H1 (cell line): ENCODE data around the gene TNPO3. TPM values are rescaled to one million over a fixed set of nuclear protein-coding genes. Genes with fewer than 3 reads are reported as not detected.

ENCODE experiments used
- CTCF ChIA-PET: fragments of 300-600 bp; sonication (Branson Sonifier 250); formaldehyde crosslinking; loops from one replicate; lab custom pipeline; 2021; ENCODE audit not compliant: partially characterized antibody; lab: Charles Lee
- POLR2A ChIA-PET: fragments of 300-600 bp; sonication (Branson Sonifier 250); formaldehyde crosslinking; loops from one replicate; lab custom pipeline; 2021; ENCODE audit warnings: inconsistent platforms; ENCODE audit not compliant: partially characterized antibody; lab: Charles Lee
- DNase-seq, 2 experiments: peaks; one replicate each; pipeline versions ENCODE4 v3.0.0 to v3.0.0-alpha.2; 2010 to 2022; ENCODE audit warnings: low spot score in 2 of 2, low read depth in 1 of 2, mixed read lengths in 1 of 2
- FAIRE-seq: peaks from 2 replicates; lab custom pipeline; 2011; peaks lifted over from hg19 to GRCh38; lab: Jason Lieb, UNC
- H2AFZ ChIP-seq: 2 replicates; pipeline ENCODE4 v1.8.1; 2012; ENCODE audit warnings: low read length, inconsistent platforms
- H2AK5ac ChIP-seq: 2 replicates; pipeline ENCODE4 v1.6.1; 2013; ENCODE audit warnings: low read depth, low read length
- H2BK120ac ChIP-seq: replicated peaks from 2 replicates; pipeline ENCODE3; 2013; ENCODE audit warnings: low read depth, low read length, inconsistent platforms
- H2BK12ac ChIP-seq: 2 replicates; pipeline ENCODE4 v1.6.1; 2013; ENCODE audit warnings: low read depth, low read length
- H2BK15ac ChIP-seq: 2 replicates; pipeline ENCODE4 v1.6.1; 2013; ENCODE audit warnings: low read length
- H2BK20ac ChIP-seq: 2 replicates; pipeline ENCODE4 v1.6.1; 2013; ENCODE audit warnings: low read length
- H2BK5ac ChIP-seq: 2 replicates; pipeline ENCODE4 v1.6.1; 2013; ENCODE audit warnings: low read depth, low read length
- H3K14ac ChIP-seq: 2 replicates; pipeline ENCODE4 v1.6.1; 2013; ENCODE audit warnings: inconsistent platforms; ENCODE audit not compliant: insufficient read length
- H3K18ac ChIP-seq: 2 replicates; pipeline ENCODE4 v1.6.1; 2013; ENCODE audit warnings: low read length; ENCODE audit errors: extremely low read depth
- H3K23ac ChIP-seq: 2 replicates; pipeline ENCODE4 v1.6.1; 2013; ENCODE audit warnings: inconsistent platforms; ENCODE audit not compliant: insufficient read length
- H3K23me2 ChIP-seq: 2 replicates; pipeline ENCODE4 v1.6.1; 2013; ENCODE audit warnings: low read depth, low read length
- H3K27ac ChIP-seq: 2 replicates; pipeline ENCODE4 v1.6.1; 2011; ENCODE audit warnings: low read depth, low read length, inconsistent platforms
- H3K27me3 ChIP-seq, 4 experiments: replicated peaks in 1 of 4; 1 replicate in 1 of 4; 2 replicates in 3 of 4; pipeline versions ENCODE4 v1.6.1 to v1.8.1; 2011 to 2013; ENCODE audit warnings: low read length in 3 of 4, mild to moderate bottlenecking in 3 of 4, inconsistent platforms in 2 of 4, mixed read lengths in 2 of 4, moderate library complexity in 1 of 4; ENCODE audit not compliant: control insufficient read depth in 3 of 4, insufficient read depth in 3 of 4; ENCODE audit errors: extremely low read depth in 1 of 4
- H3K36me3 ChIP-seq, 4 experiments: 2 replicates each; pipeline versions ENCODE4 v1.6.1 to v1.8.1; 2011 to 2013; ENCODE audit warnings: mild to moderate bottlenecking in 4 of 4, low read length in 3 of 4, moderate library complexity in 2 of 4, control low read depth in 1 of 4, inconsistent platforms in 1 of 4; ENCODE audit not compliant: insufficient read depth in 4 of 4, control insufficient read depth in 2 of 4
- H3K4ac ChIP-seq: replicated peaks from 2 replicates; pipeline ENCODE3; 2013; ENCODE audit warnings: low read length, low read depth, mixed read lengths, inconsistent platforms; ENCODE audit not compliant: insufficient read length
- H3K4me1 ChIP-seq, 4 experiments: replicated peaks in 1 of 4; 1 replicate in 1 of 4; 2 replicates in 3 of 4; pipeline versions ENCODE4 v1.6.1 to v1.8.1; 2011 to 2013; ENCODE audit warnings: low read length in 3 of 4, inconsistent platforms in 2 of 4, mixed read lengths in 1 of 4; ENCODE audit not compliant: insufficient read depth in 4 of 4, control insufficient read depth in 3 of 4
- H3K4me2 ChIP-seq, 2 experiments: 2 replicates each; pipeline versions ENCODE4 v1.6.1 to v1.8.1; 2011 to 2013; ENCODE audit warnings: low read depth in 2 of 2, low read length in 2 of 2, control low read depth in 1 of 2, inconsistent platforms in 1 of 2, mild to moderate bottlenecking in 1 of 2; ENCODE audit not compliant: insufficient read depth in 1 of 2
- H3K4me3 ChIP-seq, 4 experiments: fragments of 200-600, 300-600 bp in 1 of 4; sonication (generic), shearing (Covaris generic), sonication (Bioruptor Twin) in 1 of 4; 2 replicates each; pipeline versions ENCODE4 v1.5.1 to v1.8.1; 2011 to 2016; ENCODE audit warnings: low read length in 4 of 4, low read depth in 3 of 4, control low read depth in 2 of 4, inconsistent platforms in 2 of 4, mild to moderate bottlenecking in 2 of 4, mixed read lengths in 1 of 4, moderate library complexity in 1 of 4; ENCODE audit not compliant: insufficient read depth in 2 of 4; ENCODE audit errors: extremely low read depth in 1 of 4
- H3K56ac ChIP-seq: replicated peaks from 2 replicates; pipeline ENCODE3; 2013; ENCODE audit warnings: low read depth, mild to moderate bottlenecking, mixed read lengths, low read length, inconsistent platforms; ENCODE audit not compliant: insufficient read length
- H3K79me1 ChIP-seq: 2 replicates; pipeline ENCODE4 v1.6.1; 2013; ENCODE audit warnings: low read depth, low read length, control low read depth
- H3K79me2 ChIP-seq, 2 experiments: 2 replicates each; pipeline versions ENCODE4 v1.6.1 to v1.8.1; 2012 to 2013; ENCODE audit warnings: low read length in 2 of 2, mild to moderate bottlenecking in 2 of 2, inconsistent platforms in 1 of 2; ENCODE audit not compliant: insufficient read depth in 2 of 2, control insufficient read depth in 1 of 2
- H3K9ac ChIP-seq, 4 experiments: replicated peaks in 1 of 4; 1 replicate in 1 of 4; 2 replicates in 3 of 4; pipeline versions ENCODE4 v1.6.1 to v1.8.1; 2011 to 2013; ENCODE audit warnings: low read depth in 3 of 4, low read length in 3 of 4, control low read depth in 2 of 4, mild to moderate bottlenecking in 2 of 4, moderate library complexity in 2 of 4, inconsistent platforms in 1 of 4; ENCODE audit errors: extremely low read depth in 1 of 4
- H3K9me3 ChIP-seq, 2 experiments: 2 replicates each; pipeline versions ENCODE4 v1.6.1 to v1.8.1; 2012 to 2013; ENCODE audit warnings: mild to moderate bottlenecking in 2 of 2, moderate library complexity in 2 of 2, control low read depth in 1 of 2, inconsistent platforms in 1 of 2, low read depth in 1 of 2, low read length in 1 of 2, mixed read lengths in 1 of 2; ENCODE audit not compliant: insufficient read depth in 2 of 2
- H4K20me1 ChIP-seq, 2 experiments: replicated peaks in 1 of 2; 2 replicates each; pipeline versions ENCODE3 to v1.8.1; 2011 to 2013; ENCODE audit warnings: inconsistent platforms in 2 of 2, low read length in 2 of 2, mild to moderate bottlenecking in 1 of 2; ENCODE audit not compliant: insufficient read depth in 2 of 2, control insufficient read depth in 1 of 2
- H4K5ac ChIP-seq: 2 replicates; pipeline ENCODE4 v1.6.1; 2013; ENCODE audit warnings: low read length, low read depth, mixed read lengths, inconsistent platforms; ENCODE audit not compliant: insufficient read length
- H4K8ac ChIP-seq: 2 replicates; pipeline ENCODE4 v1.8.0; 2013; ENCODE audit warnings: mild to moderate bottlenecking, moderate library complexity, low read length, inconsistent platforms; ENCODE audit not compliant: insufficient read depth; ENCODE audit errors: extremely low read depth
- H4K91ac ChIP-seq: replicated peaks from 2 replicates; pipeline ENCODE3; 2013; ENCODE audit warnings: low read length, mixed read lengths, inconsistent platforms; ENCODE audit not compliant: insufficient read length
- CHD1 ChIP-seq: IDR thresholded peaks from 2 replicates; pipeline ENCODE4 v1.6.1; 2012; ENCODE audit warnings: low read depth, low read length, improper control_type of control experiment
- SUZ12 ChIP-seq: fragments of 200-600 bp; sonication (generic); IDR thresholded peaks from 2 replicates; pipeline ENCODE4 v1.6.1; 2012; ENCODE audit warnings: mild to moderate bottlenecking, inconsistent platforms, low read length, moderate library complexity, mixed read lengths
- WGBS, 2 experiments: shearing (Covaris generic) in 1 of 2; methylation state at CpG; one replicate each; pipeline versions ENCODE4 v1.1.6 to v1.1.7; 2013 to 2015; ENCODE audit warnings: low lambda C conversion rate in 2 of 2, mixed read lengths in 2 of 2, inconsistent platforms in 1 of 2, low coverage in 1 of 2, missing lambda C conversion rate in 1 of 2; ENCODE audit not compliant: insufficient replicate concordance in 2 of 2, insufficient coverage in 1 of 2, insufficient read length in 1 of 2; ENCODE audit errors: extremely low coverage in 1 of 2, missing lambda C conversion rate in 1 of 2; 5-methylcytosine and 5-hydroxymethylcytosine counted together
- polyA plus RNA-seq, 7 experiments: library from polyadenylated mRNA; depleted of rRNA in 3 of 7; stranded (reverse) in 5 of 7; unstranded in 2 of 7; fragments of >200 nt in 5 of 7; fragments of 200-250 nt in 2 of 7; gene quantifications; 1 replicate in 5 of 7; 2 replicates in 1 of 7; 4 replicates in 1 of 7; pipeline versions ENCODE4 v1.2.1 to v1.2.3, GENCODE V29; 2011 to 2013; ENCODE audit warnings: missing spikeins in 2 of 7, mixed read lengths in 2 of 7
- total RNA-seq: library from RNA; stranded (reverse); fragmentation: NEBNext Ultra II Directional; extraction: Animal tissue kit (Norgen Biotek cat#: 25700); gene quantifications from 2 replicates; pipeline ENCODE4 v1.2.1, GENCODE V29; 2021

Gene TNPO3
- total and polyA plus RNA-seq, 2 of the 8 experiments (the other 6 are each of a cell fraction or from before 2014, with no cell fraction given) = 67.6 to 99.2 TPM

- no peaks in the 10 kb centered on the region for H3K4me1 ChIP-seq
- 86% methylated on average over 1 of the region's 1 CpG; no CpG with 5 or more reads in 1 of the 2 experiments for WGBS, 2 experiments
- no peak overlapping the region for H3K9ac ChIP-seq
- H3K56ac ChIP-seq = no peak overlapping the region
- no peak overlapping the region for H3K14ac ChIP-seq
- no peak for FAIRE-seq
- H3K79me1 ChIP-seq = peaks cover 3% of the 10 kb centered on the region; the same call in 1 of the 2 replicates
- no peaks in the 10 kb centered on the region for H3K27me3 ChIP-seq
- peaks cover 0 to 7% (median 3%) of the 10 kb centered on the region in 4 experiments; a peak in 4 of 8 replicates for H3K36me3 ChIP-seq
- H3K4ac ChIP-seq = no peak overlapping the region
- no peak overlapping the region for H2BK15ac ChIP-seq
- no peak overlapping the region for H2BK120ac ChIP-seq
- peaks cover 6% of the 10 kb centered on the region in 2 experiments for H4K20me1 ChIP-seq
- H3K27ac ChIP-seq = no peak overlapping the region
- no peak overlapping the region for H2AK5ac ChIP-seq
- H3K4me3 ChIP-seq = no peak overlapping the region
- no peak overlapping the region for H2BK20ac ChIP-seq
- H2BK5ac ChIP-seq = no peak overlapping the region
- peaks cover 15 to 90% of the 10 kb centered on the region in 2 experiments for H3K79me2 ChIP-seq
- H3K9me3 ChIP-seq = no peaks in the 10 kb centered on the region
- H2AFZ ChIP-seq = no peak overlapping the region
- H4K91ac ChIP-seq = no peak overlapping the region
- H3K18ac ChIP-seq = no peak overlapping the region
- ChIA-PET CTCF (interaction anchor here (1.1 to 1.4 kb wide), 2 partner anchors 132 to 187 kb away, joined by 3 read pairs; no protein-coding TSS in a partner anchor), POLR2A (no interaction called here)
- no peak overlapping the region for H3K23ac ChIP-seq
- no peak for DNase-seq
- H4K8ac ChIP-seq = no peak overlapping the region
- no peak overlapping the region for H4K5ac ChIP-seq
- no peaks in the 10 kb centered on the region for H3K23me2 ChIP-seq
- TF ChIP-seq SUZ12 (no peak), CHD1 (no peak)
- H2BK12ac ChIP-seq = no peak overlapping the region
- no peak overlapping the region for H3K4me2 ChIP-seq
Observed at GRCh38 chr7:129032017-129032416, 22.9 kb downstream of the TNPO3 start.
